Hematopoietic multipotent progenitor cell treated with erythropoietin and hydrocortisone succinate and interleukin-3 and kit ligand, for 4 days (in vitro differentiated cells): ENCODE measurements around the gene ST8SIA6.
A peak's percentile ranks its signal among the peaks of the same experiment; 100 is the strongest.
"Not testable (repeated sequence)": the region's sequence is repeated elsewhere in the genome, so short reads cannot be mapped to it uniquely, and the experiment has no call there.

ENCODE experiments used
- DNase-seq: peaks from one replicate; pipeline ENCODE4 v3.0.0-alpha.2; 2015

Gene ST8SIA6

GRCh38 chr10:17456032-17456548 lies 1.7 kb upstream of the ST8SIA6 start:
- DNase-seq: no peak

- DNase-seq: peak; percentile 89
Measured at GRCh38 chr10:17455015-17455520, 673 bp upstream of the ST8SIA6 start.

GRCh38 chr10:17453373-17454091 lies 863 bp downstream of the ST8SIA6 start:
- peak; percentile 91 for DNase-seq

DNA sequence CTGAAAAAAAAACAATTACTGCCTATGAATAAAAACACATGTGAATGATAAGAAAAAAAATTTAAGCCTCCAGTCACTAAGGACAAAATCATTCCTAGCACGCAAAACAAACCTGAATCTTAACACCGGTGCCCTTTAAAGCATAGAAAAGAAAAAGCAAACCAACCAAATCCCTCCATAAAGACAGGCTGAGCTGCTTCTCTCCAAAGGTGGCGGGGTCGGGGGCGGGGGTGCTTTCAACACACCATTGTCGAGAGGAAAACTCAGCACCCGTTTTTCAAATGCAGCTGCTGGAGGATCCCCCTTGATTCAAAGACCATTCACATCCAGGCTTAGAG lies 1.4 kb downstream of the ST8SIA6 start:
- no peak for DNase-seq

- DNase-seq: peak; percentile 73
Measured at GRCh38 chr10:17452060-17452841, 2.1 kb downstream of the ST8SIA6 start.

DNA sequence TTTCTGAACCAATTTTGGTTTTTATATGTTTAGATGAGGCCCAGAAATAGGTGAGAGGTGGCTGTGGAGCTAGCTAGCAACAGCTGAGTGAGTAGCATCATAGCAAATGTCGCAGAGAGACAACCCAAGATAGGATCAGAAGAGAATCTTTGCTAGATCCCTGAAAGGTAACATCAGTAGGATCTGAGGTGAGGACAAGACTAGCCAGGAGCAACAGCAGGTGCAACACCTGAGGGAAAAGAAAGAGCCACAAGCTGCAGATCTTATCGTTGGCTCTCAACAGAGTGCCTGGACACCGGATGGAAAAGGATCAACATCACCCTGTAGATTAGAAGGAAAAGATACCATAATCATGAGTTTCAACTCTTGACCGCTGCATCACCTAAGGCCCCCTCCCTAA lies 4.4 kb downstream of the ST8SIA6 start:
- DNase-seq: no peak

- no peak for DNase-seq
Measured at GRCh38 chr10:17445400-17445998, 8.9 kb downstream of the ST8SIA6 start.

GRCh38 chr10:17444388-17444714 lies 10.0 kb downstream of the ST8SIA6 start:
- no peak for DNase-seq

- peak; percentile 67 for DNase-seq
Measured at GRCh38 chr10:17443707-17444387, 10.5 kb downstream of the ST8SIA6 start.

GRCh38 chr10:17438583-17438982 lies 15.8 kb downstream of the ST8SIA6 start:
- no peak for DNase-seq

- not testable (repeated sequence) for DNase-seq
Measured at GRCh38 chr10:17436578-17436977, 17.8 kb downstream of the ST8SIA6 start.

DNA sequence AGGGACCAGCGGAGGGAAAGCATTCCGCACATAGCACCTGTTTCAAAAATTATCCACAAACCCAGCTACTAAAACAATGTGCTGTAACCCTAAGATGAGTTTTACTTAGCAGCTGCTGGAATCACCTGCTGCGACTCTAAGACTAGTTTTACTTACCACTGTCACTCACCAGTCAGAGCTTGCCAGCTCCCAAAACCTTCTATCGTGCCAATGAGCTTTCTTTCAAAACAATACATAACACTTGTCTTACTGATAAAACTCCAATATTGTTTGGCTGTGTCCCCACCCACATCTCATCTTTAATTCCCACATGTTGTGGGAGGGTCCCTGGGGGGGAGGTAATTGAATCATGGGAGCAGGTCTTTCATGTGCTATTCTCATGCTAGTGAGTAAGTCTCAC lies 18.4 kb downstream of the ST8SIA6 start:
- peak; percentile 84 for DNase-seq

DNA sequence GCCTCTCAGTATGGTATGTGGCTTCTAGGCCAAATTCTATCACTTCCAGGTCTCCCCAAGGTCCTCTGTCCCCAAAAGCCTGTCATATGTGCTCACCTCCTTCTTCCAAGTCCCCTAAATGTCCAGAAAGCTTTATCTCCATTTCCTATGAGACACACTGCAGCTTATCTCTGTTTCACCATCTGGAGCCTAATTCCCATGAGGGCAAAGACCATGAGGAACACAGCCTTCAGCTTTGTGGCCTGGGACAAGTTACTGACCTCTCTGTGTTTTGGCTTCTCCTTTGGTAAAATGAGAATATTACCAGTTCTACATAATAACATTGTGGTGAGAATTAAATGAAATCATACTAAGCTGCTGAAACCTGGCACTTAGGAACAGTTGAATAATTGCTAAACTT lies 19.2 kb downstream of the ST8SIA6 start:
- DNase-seq: peak; percentile 70

GRCh38 chr10:17432723-17433122 lies 21.7 kb downstream of the ST8SIA6 start:
- DNase-seq: no peak

- peak; percentile 56 for DNase-seq
Measured at GRCh38 chr10:17431871-17432311, 22.5 kb downstream of the ST8SIA6 start.

GRCh38 chr10:17430647-17431355 lies 23.6 kb downstream of the ST8SIA6 start:
- peak; percentile 90 for DNase-seq

DNA sequence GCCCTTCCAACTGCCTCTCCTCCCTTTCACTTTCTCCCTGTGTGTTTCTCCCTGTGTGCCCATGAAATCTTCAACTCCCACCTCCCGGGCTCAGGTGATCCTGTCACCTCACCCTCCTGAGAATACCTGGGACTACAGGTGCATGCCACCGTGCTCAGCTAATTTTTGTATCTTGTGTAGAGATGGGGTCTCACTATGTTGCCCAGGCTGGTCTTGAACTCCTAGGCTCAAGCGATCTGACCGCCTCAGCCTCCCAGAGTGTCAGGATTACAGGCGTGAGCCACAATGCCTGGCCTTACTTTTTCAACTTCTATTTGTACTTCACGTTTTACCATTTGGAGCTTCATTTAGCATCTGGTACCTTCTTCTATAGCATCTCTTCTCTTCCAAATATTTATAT lies 24.9 kb downstream of the ST8SIA6 start:
- no peak for DNase-seq

GRCh38 chr10:17428351-17429097 lies 25.9 kb downstream of the ST8SIA6 start:
- peak; percentile 99 for DNase-seq

DNA sequence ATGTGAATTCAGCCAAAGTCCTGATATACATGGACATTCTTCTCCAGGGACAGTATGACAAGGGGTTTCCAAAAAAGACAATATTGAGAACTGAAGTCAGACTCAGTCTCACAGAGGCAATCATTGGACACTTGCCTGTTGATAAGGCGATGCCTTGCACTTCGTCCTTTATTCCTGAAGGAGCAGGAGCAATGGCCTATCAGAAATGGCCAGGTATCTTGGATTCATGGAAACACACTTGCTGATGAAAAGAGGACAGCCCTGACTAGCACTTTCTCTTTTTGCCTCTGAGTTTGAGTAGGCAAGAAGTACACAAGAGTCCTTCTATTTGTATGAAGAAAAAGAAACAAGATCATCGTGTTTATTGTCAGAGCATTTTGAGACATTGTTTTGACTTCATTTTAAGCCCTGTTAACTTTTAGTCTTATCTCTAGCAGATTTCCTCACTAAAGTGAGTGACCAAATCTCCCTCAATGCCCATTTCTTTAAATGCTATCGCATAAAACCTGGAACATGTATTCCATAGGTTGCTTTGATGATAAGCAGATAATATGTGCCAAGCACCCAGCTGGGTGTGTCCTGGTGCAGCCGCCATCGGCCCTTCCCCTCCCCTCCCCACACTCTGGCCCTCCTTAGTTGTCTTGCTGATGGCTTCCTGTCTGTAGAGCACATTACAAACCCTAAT lies 26.6 kb downstream of the ST8SIA6 start:
- peak; percentile 83 for DNase-seq

- no peak for DNase-seq
Measured at GRCh38 chr10:17427201-17427600, 27.2 kb downstream of the ST8SIA6 start.

DNA sequence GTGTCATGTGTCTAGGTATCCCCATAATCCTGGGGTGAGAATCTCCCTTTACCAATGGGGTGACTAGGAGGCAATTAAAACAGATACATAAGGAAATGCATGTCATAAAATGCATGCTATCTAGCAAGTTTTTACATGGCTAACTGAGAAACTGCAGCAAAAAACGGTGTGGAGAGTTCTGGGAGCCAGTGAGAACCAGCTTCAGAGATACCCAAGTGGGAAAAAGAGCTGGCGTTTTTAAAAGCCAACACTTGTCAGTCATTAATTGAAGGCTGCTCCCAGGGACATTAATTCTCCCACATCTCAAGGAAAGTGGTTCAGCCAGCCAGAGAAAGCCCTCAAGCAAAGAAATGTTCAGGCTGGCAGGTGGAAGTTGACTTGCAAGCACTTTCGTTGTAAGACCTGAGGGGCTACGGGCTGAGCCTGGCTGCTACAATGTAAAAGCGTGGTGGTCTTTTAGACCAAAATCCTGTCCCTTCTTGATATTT lies 28.1 kb downstream of the ST8SIA6 start:
- no peak for DNase-seq
